ENCODE results near the gene ERCC2.
A peak's percentile ranks its signal among the peaks of the same experiment; 100 is the strongest.

Gene ERCC2

GRCh38 chr19:45400192-45400591 lies 29.8 kb upstream of the ERCC2 start:
- no peak for DNase-seq

DNA sequence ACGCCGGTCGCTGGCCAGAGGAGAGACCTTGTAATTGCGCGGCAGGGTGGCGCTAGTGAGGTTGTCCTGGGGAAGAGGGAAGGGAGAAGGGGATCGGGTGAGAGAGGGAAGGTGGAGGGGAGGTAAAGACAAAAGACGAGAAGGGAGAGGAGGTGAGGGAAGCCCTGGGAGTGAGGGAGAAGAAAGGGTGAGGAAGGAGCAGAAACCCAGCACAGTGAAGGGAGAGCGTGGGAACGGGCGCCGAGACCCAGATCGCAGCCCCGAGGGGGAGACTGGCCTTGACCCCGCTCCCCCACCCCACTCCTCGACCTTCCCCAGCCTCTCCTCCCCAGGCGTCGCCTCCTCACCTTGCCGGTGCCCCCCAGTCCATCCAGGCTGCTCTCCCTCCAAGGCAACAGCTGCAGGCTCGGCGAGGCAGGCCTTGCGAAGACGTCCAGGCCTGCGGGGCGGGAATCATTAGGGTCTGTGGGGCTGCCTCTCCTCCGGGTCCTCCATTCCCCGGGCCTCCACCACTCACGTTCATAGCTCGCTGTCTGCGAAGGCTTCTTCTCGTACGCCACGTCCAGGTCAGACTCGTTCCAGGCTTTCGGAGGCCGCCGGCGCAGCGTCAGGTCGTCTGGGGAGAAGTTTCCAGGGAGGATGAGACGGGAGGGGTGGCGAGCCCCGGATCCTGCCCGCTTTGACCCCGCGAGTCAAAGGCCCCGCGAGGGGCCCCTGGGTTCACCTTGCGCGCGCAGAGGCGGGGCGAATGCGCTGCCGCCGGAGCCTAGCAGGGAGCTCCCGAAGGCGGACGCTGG lies 25.6 kb upstream of the ERCC2 start:
- DNase-seq, result no peak

- no peak for DNase-seq
Measured at GRCh38 chr19:45391871-45392665, 21.7 kb upstream of the ERCC2 start.

DNA sequence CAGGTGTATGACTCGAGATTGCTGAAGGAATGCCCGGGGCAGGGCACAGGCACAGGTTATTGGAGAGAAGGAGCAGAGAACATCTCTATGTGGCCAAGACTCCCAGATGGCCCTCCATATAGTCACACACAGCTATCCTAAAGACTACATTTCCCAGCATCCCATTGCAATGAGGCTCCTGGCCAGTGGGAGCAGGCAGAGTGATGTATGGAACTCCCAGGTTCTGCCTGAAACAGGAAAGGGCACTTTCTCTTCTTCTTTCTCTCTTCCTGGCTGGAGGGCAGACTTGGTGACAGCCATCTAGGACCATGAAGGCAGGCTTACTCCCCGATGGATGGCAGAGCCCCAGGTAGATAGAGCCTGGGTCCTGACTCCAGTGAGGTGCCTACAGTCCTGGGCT lies 21.0 kb upstream of the ERCC2 start:
- DNase-seq, result peak; percentile 44

DNA sequence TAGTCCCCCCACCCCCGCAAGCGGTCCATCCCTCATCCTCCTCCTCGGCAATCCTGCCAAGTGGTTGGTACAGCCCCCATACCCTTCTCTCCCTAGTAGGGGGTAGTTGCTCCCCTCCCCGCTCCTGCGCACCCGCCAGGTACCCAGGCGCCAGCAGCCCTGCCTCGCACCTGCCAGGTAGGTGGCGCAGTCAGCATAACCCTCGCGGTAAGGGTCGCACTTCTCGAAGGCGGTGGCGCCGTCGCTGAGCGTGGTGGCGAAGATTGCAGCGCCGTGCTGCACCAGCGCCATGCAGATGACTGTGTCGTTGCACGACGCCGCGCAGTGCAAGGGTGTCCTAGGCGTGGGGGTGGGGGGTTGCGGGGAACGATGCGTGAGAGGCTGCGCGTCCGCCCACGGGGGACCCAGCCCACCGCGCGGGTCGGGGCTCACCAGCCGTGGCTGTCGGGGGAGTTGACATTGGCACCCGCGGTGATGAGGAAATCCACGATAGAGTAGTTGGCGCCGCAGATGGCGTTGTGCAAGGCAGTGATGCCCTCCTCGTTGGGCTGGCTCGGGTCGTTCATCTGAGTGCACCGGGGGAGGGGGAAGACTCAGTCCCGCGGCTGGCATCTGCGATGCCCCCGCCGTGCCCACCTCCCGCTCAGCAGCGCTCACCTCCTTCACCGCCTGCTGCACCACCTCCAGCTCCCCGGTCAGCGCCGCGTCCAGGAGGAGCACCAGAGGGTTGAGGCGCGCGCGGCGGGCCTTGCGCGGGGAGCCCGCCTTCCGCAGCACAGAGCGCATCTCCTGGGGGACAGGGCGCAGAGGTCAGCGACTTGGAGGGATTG lies 15.2 kb upstream of the ERCC2 start:
- no peak for DNase-seq

- no peak for DNase-seq
Measured at GRCh38 chr19:45382426-45382825, 12.1 kb upstream of the ERCC2 start.

GRCh38 chr19:45380107-45380506 lies 9.7 kb upstream of the ERCC2 start:
- no peak for DNase-seq

DNA sequence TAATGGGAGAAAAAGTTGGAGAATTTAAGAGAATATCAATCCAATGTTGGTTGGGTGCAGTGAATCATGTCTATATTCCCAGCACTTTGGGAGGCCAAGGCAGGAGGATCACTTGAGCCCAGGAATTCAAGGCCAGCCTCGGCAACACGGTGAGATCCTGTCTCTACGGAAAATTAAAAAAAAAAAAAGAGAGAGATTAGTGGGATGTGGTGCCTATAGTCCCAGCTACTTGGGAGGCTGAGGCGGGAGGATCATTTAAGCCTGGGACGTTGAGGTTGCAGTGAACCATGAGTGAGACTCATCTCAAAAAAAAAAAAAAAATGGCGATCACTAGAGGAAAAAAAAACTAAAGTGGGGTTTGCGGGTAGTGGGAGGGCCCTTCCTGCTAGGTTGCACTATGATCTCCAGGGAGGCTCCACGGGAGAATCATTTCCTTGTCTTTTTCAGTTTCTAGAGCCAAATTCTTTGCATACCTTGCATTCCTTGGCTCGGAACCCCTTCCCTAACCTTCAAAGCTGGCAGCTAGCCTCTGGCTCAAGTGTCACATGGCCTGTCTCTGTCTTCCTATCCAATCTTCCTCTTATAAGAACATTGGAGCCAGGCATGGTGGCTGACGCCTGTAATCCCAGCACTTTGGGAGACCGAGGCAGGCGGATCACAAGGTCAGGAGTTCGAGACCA lies 5.8 kb upstream of the ERCC2 start:
- no peak for DNase-seq

DNA sequence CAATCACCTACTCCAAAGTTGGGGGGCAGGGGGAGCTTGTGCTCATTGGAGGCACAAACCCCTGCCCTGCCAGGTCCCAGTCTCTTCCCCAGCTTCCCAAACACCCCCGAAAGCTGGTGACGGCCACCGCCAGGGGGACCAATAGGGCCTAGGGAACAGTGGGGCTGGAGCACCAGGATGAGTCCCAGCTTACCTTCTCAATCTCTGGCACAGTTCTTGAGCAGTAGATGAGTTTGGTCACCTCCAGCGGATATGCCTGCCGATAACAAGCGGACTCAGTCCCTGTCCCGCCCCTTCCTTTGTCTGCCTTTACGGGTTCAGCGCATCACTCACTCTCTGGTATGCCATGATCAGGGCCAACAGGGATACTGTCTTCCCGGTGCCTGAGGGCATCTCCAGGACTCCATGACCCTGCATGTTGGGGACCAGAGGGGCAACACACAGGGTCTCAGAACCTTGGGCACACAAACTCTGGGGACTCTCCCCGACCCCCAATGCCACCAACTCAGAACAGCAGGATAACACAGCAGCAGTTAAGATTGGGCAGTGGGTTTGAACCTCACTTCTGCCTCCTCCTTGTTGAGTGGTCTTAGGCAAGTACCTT lies 1.5 kb downstream of the ERCC2 start:
- DNase-seq, result no peak

DNA sequence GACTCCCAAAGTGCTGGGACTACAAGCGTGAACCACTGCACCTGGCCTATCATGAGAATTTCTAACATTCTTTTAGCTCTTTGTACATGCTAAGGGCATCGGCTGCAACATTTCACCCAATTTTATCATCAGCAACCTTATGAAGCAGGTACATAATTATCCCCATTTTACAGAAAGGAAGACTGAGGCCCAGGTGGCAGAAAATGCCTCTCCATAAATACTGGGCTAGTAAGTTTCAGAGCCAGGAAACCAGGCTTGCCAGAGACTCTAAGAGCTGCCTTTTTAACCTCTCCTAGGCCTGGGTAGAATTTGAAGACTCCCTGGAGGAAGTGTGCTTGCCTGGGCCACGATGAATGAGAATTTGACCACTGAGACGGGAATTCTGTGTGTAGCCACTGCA lies 2.2 kb downstream of the ERCC2 start:
- DNase-seq, result no peak

DNA sequence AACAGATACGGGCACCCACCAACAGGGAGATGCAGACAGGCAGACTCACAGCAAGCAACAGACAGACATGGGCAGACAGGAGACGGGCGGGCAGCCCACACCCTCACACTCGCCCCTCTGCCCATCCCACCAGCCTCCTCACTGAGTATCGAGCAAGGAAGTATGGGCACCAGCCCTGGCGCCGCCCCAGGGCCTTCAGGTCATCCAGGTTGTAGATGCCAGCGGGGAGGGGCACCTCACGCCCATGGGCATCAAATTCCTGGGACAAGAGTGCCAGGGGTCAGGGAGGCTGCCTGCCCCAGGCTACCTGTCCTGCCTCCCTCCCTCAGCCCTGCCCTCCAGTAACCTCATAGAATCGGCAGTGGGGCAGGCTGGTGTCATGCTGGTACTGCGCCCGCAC lies 5.7 kb downstream of the ERCC2 start:
- no peak for DNase-seq

DNA sequence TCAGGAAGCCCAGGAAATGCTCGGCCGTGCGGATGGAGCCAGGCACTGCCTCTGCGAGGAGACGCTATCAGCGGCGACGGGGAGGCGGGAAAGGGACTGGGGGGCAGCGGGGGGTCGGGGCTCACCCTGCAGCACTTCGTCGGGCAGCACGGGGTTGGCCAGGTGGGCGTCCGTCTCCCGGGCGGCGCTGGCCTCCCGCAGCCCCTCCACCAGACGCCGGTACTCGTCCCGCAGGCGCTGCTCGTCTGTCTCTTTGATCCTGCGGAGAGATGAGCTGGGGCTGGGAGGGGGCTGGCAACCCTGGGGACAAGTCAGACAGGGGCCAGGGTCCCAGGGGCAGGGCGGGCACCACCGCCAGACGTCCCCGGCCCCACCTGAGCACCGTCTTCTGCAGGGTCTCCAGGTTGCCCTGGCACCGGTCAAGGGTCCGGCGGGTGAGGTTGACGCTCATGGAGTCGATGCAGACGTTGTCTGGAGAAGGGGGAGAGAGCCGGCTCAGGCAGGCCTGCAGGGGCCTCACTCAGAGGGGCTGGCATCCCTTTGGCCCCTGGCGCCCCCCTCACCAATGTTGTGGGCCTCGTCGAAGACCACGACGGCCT lies 6.4 kb downstream of the ERCC2 start:
- no peak for DNase-seq

GRCh38 chr19:45362291-45362690 lies 8.1 kb downstream of the ERCC2 start:
- no peak for DNase-seq

GRCh38 chr19:45361608-45362007 lies 8.8 kb downstream of the ERCC2 start:
- DNase-seq, result no peak

DNA sequence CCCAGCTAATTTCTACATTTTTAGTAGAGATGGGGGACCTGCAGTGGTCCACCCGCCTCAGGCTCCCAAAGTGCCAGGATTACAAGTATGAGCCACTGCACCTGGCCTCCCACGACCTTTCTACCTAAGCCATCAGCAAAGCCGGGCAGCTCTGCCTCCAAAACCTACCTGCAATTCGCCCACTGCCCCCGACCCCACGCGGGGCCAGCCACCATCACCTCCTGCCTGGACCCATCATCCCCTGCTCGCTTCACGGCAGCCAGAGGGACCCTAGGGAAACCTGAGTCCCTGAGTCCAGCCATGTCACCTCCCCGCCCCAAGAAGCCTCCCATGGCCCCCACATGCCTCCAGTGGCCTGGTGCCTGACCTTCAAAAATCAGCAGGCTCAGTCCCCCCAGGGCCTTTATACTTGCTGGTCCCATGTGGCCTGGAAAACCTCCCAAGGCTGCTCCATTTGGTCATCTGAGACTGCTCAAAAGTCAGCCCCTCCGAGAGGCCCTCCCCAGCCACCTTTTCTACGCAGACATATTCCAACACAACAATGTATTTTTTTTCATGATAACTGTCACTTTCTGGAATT lies 12.1 kb downstream of the ERCC2 start:
- no peak for DNase-seq

GRCh38 chr19:45357445-45357783 lies 13.0 kb downstream of the ERCC2 start:
- no peak for DNase-seq

- DNase-seq, result peak; percentile 77
Measured at GRCh38 chr19:45356760-45357444, 13.5 kb downstream of the ERCC2 start.

- no peak for DNase-seq
Measured at GRCh38 chr19:45355910-45356309, 14.5 kb downstream of the ERCC2 start.

GRCh38 chr19:45355402-45355801 lies 15.0 kb downstream of the ERCC2 start:
- no peak for DNase-seq

- peak; percentile 75 for DNase-seq
Measured at GRCh38 chr19:45354241-45354842, 16.0 kb downstream of the ERCC2 start.
